Stomach (tissue), 4 donors: Measurements from ENCODE around the gene RHEX.

Experiments used
- POLR2AphosphoS5 ChIP-seq, 3 donors: sonication (generic); formaldehyde crosslinking; IDR thresholded peaks; one replicate each; pipeline ENCODE4 v1.6.1; 2016; ENCODE audit warnings: antibody characterized with exemption in 3 of 3
- TF ChIP-seq, protein P1 (sequence below), 7 experiments: fragments of 450-650 bp in 4 of 7; fragments of 200-600 bp in 3 of 7; sonication (generic) in 3 of 7; IDR thresholded peaks; one replicate each; pipeline ENCODE4 v1.5.1; 2016 to 2019; ENCODE audit warnings: antibody characterized with exemption in 7 of 7, control low read depth in 2 of 7, mild to moderate bottlenecking in 1 of 7

DNA sequence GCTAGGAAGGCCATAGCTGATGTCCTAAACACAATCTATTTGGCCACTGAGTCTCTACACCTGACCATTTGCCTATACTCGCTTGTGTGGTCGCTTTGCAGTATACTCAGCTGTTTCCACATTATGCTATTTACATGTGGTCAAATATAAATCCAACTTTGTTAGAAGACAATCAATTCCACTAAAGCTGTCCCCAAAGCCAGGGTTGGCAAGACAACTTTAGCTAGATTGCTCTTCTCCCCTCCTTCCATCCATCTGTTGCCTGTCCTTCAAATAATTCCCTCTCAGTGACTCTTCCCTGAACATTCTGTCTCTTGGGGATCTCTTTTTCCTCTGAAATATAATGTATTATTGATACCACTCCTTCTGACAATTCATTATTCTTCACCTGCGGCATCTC is 34.1 kb downstream of the RHEX start:
- TF ChIP-seq, protein P1, sequence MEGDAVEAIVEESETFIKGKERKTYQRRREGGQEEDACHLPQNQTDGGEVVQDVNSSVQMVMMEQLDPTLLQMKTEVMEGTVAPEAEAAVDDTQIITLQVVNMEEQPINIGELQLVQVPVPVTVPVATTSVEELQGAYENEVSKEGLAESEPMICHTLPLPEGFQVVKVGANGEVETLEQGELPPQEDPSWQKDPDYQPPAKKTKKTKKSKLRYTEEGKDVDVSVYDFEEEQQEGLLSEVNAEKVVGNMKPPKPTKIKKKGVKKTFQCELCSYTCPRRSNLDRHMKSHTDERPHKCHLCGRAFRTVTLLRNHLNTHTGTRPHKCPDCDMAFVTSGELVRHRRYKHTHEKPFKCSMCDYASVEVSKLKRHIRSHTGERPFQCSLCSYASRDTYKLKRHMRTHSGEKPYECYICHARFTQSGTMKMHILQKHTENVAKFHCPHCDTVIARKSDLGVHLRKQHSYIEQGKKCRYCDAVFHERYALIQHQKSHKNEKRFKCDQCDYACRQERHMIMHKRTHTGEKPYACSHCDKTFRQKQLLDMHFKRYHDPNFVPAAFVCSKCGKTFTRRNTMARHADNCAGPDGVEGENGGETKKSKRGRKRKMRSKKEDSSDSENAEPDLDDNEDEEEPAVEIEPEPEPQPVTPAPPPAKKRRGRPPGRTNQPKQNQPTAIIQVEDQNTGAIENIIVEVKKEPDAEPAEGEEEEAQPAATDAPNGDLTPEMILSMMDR (IDR thresholded peaks at IDR 0.05), result no peak
- TF ChIP-seq POLR2AphosphoS5 (IDR thresholded peaks at IDR 0.05), result no peak
